NCI-H345 treated with DMSO at 0.1 percent for 48 hours (cell line): ENCODE results near the gene IGFL2.
"Not testable (repeated sequence)": the region's sequence is repeated elsewhere in the genome, so short reads cannot be mapped to it uniquely, and the experiment has no call there.

Experiments
- DNase-seq: peaks from one replicate; lab custom pipeline; 2025; ENCODE audit not compliant: unreplicated experiment; lab: John Stamatoyannopoulos, UW

IGFL2 gene

GRCh38 chr19:46186717-46187101 lies 38.7 kb downstream of the IGFL2 start:
- DNase-seq = no peak

- no peak for DNase-seq
These were observed 42.2 kb downstream of the IGFL2 start for GRCh38 chr19:46189971-46190888.

DNA sequence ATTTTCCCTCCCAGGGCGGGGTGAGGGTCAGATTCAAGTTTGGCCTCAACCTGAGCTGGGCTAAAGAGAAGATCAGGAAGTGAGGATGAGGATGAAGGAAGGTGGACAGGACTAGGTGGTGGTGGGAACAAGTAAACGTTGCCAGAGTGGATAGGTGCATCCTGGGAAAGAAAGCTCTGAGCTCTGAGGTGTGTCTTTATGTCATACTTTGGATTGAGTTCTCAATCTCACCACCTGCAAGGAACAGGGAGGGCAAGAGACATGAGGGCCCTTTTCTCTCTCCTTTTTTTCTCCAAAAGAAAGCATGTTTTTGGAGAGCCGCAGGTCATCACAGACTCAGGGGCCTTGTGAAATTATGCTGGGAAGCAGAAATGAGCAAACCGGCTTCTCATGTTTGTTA lies 43.3 kb downstream of the IGFL2 start:
- DNase-seq = no peak

DNA sequence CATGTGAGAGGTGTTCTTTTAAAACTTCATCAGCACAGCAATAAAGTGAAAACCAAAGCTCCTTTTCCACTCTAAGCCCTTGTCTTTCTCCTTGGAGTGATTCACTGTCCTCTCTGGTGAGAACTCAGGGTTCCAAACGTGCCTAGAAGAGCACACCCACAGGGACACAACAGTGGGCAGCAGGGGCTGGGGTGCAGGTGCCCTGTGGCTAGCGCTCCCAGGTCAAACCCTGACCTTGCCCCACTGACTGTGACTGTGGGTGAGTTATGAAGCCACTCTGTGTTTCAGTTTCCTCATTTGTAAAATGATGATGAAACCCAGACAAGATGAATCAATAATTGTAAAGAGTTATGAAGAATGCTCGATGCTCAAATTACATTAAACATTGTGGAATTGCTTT lies 43.9 kb downstream of the IGFL2 start:
- DNase-seq = no peak

- not testable (repeated sequence) for DNase-seq
These were observed 44.6 kb downstream of the IGFL2 start for GRCh38 chr19:46192626-46192991.

- DNase-seq = no peak
These were observed 45.1 kb downstream of the IGFL2 start for GRCh38 chr19:46192992-46193650.

GRCh38 chr19:46193678-46194077 lies 45.6 kb downstream of the IGFL2 start:
- DNase-seq = no peak

DNA sequence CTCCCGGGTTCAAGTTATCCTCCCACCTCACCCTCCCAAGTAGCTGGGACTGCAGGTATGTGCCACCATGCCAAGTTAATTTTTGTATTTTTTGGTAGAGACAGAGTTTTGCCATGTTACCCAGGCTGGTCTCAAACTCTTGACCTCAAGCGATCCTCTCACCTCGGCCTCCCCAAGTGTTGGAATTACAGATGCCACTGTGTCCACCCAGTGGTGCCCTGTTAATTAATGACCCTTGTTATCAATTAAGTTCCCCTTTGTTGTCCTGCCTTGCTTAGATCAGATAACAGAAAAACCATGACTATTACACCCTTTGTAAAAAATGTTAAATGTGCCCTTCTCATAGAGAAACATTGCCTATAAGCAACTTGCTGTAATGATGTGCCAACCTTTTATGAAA lies 47.1 kb downstream of the IGFL2 start:
- DNase-seq = no peak

DNA sequence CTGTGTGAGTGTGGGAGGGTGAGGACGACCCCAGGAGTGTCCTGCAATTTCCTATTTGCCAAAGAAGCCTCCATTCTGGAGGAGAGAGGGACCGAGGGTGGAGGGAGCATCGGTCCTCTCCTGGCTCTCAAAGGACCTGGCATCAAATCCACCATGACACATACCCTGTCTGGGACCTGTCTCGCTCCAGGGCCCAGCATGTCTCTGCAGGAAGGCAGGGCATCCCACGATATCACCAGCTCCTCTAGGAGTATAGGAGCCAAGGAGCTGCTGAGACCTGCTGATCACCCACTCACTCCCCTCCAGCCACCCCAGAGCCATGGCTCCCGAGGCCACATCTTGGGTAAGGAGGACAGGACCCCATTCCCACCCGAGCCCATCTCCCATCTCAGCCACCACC lies 47.9 kb downstream of the IGFL2 start:
- DNase-seq = not testable (repeated sequence)

- DNase-seq = no peak
These were observed 48.5 kb downstream of the IGFL2 start for GRCh38 chr19:46196410-46197124.

GRCh38 chr19:46197314-46198070 lies 49.5 kb downstream of the IGFL2 start:
- DNase-seq = no peak

- no peak for DNase-seq
These were observed 50.7 kb downstream of the IGFL2 start for GRCh38 chr19:46198756-46199155.

DNA sequence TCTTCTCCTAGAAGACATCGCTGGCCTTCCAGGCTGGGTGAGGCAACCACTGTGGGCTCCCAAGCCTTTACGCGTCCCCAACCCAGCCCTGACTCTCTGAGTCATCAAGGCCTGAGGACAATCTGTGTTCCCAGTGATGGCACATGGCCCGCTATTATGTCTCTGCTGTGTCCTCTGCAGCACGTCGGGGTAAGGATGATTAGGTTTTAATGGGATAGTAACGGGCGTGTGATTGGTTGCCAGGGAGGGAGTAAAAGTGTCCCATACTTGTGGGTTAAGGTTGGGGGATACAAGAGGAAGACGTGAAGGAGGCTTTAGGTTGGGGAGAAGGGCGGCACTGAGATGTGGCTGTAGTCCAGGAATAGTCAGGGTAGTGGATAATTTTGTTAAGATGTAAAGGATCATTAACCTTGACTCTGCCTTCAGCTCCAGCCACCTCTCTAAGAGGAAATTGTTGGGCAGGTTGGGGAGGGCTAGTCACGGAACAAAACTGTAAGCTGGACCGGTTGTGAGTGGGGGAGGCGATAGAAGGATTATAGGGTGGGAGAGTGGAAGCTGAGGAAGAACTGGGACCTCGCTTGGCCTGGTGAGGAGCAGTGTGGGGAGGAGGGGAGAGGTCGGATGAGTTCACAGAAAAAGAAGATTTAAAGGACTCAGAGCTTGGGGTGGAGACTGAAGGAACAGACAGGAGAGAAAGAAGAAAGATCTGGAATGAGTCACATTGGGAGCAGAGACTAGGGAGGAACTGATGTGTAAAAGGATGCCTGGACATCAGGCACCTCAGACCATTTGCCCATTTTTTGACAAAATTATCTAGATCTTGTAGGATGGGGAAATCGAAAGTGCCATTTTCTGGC lies 53.6 kb downstream of the IGFL2 start:
- no peak for DNase-seq

DNA sequence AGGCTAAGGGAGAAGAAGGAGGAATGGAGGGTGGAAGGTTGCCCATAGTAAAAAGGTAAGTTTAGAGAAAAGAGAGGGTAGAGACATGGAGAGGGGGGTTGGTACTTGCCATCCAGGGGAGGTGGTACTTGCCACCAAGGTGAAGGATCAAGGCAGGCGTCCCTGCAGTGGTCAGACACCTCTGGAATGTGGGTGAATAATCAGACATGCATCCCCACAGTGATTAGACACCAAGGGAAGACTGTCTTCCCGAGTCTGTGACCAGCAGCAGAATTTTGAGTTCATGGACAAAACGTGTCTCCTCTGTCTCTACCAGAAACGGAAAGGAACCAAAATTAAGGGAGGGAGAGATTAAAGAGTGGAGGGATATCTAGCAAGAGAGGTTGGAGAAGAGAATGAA lies 54.4 kb downstream of the IGFL2 start:
- DNase-seq = no peak

DNA sequence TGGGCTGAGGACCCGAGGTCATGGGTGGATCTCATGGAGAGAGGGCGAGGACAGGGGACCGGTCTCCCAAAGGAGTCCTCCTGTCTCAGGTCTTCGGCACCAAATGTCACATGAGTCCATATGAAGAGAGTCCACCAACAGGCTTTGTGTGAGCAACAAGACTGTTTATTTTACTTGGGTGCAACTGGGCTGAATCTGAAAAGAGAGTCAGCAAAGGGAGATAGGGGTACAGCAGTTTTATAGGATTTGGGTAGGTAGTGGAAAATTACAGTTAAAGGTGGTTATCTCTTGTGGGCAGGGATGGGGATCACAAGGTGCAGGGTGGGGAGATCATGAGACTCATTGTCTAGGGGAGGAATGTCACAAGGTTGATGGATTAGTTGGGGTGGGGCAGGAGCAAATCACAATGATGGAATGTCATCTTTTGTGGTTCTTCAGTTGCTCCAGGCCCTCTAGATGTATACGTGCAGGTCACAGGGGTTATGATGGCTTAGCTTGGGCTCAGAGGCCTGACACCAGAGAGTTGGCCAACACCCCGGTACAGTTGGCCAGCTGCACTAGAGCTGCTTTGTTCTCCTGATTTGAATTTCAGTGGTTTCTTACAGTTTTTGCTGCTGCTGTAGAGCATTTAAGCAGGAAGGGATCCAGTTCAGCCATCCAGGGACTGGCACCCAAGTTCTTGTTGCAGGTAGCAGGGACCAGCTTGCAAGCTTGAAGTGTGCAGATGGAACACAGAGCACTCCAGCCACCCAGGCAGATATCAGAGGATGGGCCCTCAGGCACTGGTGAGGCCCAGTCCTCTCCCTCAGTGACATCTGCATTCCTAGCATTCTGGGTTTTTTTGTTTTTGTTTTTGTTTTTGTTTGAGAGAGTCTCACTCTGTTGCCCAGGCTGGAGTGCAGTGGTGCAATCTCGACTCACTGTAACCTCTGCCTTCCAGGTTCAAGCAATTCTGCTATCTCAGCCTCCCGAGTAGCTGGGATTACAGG lies 55.1 kb downstream of the IGFL2 start:
- DNase-seq = no peak

- DNase-seq = no peak
These were observed 56.0 kb downstream of the IGFL2 start for GRCh38 chr19:46204008-46204407.

DNA sequence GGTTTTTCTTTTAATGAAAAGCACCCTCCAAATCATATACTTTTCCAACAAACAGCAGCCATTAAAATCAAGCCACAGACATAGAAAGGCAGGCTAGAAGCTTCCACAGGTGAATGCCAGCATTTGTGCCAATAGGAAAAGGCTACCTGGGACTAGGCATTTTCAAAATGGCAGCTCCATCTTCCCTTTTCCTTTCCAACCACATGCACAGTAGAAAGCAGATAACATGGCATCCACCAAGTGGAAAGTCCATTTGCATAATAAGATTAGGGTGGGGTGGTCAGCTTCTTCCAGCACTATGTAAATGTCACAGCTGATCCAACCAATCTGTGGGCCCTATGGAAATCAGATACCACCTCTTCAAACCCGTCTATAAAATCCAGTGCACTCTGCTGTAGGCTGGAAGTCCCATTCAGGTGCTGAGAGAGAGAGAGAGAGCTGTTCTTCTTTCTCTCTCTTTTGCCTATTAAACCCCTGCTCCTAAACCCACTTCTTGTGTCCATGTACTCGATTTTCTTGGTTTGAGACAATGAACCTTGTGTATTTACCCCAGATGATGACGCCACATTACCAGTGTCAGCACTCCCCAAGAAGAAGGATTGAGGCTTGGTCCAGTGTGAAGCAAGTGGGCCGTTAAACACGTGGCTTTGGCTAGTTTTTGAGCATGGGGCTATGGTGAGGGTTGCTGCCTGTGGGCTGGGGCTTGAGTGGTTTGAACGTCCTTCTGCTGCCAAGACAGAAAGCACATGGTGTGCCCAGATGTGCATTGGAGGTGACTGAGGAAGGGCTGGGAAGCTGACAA lies 57.3 kb downstream of the IGFL2 start:
- no peak for DNase-seq

GRCh38 chr19:46206176-46206575 lies 58.1 kb downstream of the IGFL2 start:
- no peak for DNase-seq
